CD4-positive, alpha-beta memory T cell (primary cell): ENCODE measurements around the gene C1orf87. TPM values are rescaled to one million over a fixed set of nuclear protein-coding genes. Genes with fewer than 3 reads are reported as not detected.

ENCODE experiments used
- CTCF ChIA-PET: fragments of 350-600 bp; sonication (Branson Sonifier 250); formaldehyde crosslinking; loops from one replicate; lab custom pipeline; 2021; ENCODE audit warnings: inconsistent platforms; ENCODE audit not compliant: partially characterized antibody; lab: Charles Lee
- POLR2A ChIA-PET: fragments of 350-600 bp; sonication (Branson Sonifier 250); formaldehyde crosslinking; loops from one replicate; lab custom pipeline; 2021; ENCODE audit not compliant: partially characterized antibody; lab: Charles Lee
- DNase-seq, 5 donors: peaks; one replicate each; pipeline versions ENCODE4 v3.0.0 to v3.0.0-alpha.2; 2020 to 2022; ENCODE audit warnings: mixed read lengths in 1 of 5
- H3K27ac ChIP-seq: one replicate; pipeline ENCODE4 v1.7.0; 2013; ENCODE audit warnings: low read depth, low read length
- H3K27me3 ChIP-seq: 2 replicates; pipeline ENCODE4 v1.7.0; 2013; ENCODE audit warnings: mild to moderate bottlenecking, low read length, moderate library complexity; ENCODE audit not compliant: insufficient read depth
- H3K36me3 ChIP-seq: 2 replicates; pipeline ENCODE4 v1.7.0; 2013; ENCODE audit warnings: mild to moderate bottlenecking, low read length, moderate library complexity; ENCODE audit not compliant: insufficient read depth
- H3K4me1 ChIP-seq: 2 replicates; pipeline ENCODE4 v1.7.0; 2013; ENCODE audit warnings: mild to moderate bottlenecking, low read length, moderate library complexity; ENCODE audit not compliant: insufficient read depth
- H3K4me3 ChIP-seq, 2 donors: one replicate each; pipeline ENCODE4 v1.7.0; 2013; ENCODE audit warnings: low read length in 2 of 2, mild to moderate bottlenecking in 1 of 2
- H3K9me3 ChIP-seq, 2 donors: one replicate each; pipeline ENCODE4 v1.7.0; 2013; ENCODE audit warnings: low read length in 2 of 2, control low read depth in 1 of 2; ENCODE audit not compliant: control insufficient read depth in 1 of 2
- H3K27ac Mint-ChIP-seq, 7 donors: one replicate each; pipeline ENCODE4 v1.8.0; 2020 to 2021; ENCODE audit warnings: mixed read lengths in 7 of 7, mild to moderate bottlenecking in 6 of 7, inconsistent platforms in 3 of 7, moderate library complexity in 3 of 7
- H3K27me3 Mint-ChIP-seq, 2 donors: one replicate each; pipeline ENCODE4 v1.8.0; 2020 to 2021; ENCODE audit warnings: mixed read lengths in 2 of 2
- H3K36me3 Mint-ChIP-seq, 2 donors: one replicate each; pipeline ENCODE4 v1.8.0; 2020 to 2021; ENCODE audit warnings: mixed read lengths in 2 of 2, inconsistent platforms in 1 of 2, mild to moderate bottlenecking in 1 of 2
- H3K4me1 Mint-ChIP-seq, 4 donors: one replicate each; pipeline ENCODE4 v1.8.0; 2020 to 2021; ENCODE audit warnings: mixed read lengths in 4 of 4, mild to moderate bottlenecking in 1 of 4
- H3K4me3 Mint-ChIP-seq, 8 donors: one replicate each; pipeline ENCODE4 v1.8.0; 2020 to 2021; ENCODE audit warnings: mixed read lengths in 8 of 8, mild to moderate bottlenecking in 7 of 8, moderate library complexity in 6 of 8, inconsistent platforms in 3 of 8
- H3K9me3 Mint-ChIP-seq, 8 donors: one replicate each; pipeline ENCODE4 v1.8.0; 2020 to 2021; ENCODE audit warnings: mixed read lengths in 8 of 8, mild to moderate bottlenecking in 5 of 8, inconsistent platforms in 3 of 8, moderate library complexity in 1 of 8
- intact Hi-C: fragments of 100-400 bp; cut with micrococcal nuclease; formaldehyde crosslinking; loops from one replicate; pipeline ENCODE4 v1.15.1; 2023
- polyA plus RNA-seq, 2 donors: library from polyadenylated mRNA; unstranded; fragments of 300-500 nt; fragmentation: Illumina TruSeq; gene quantifications; one replicate each; pipeline ENCODE4 v1.2.3, GENCODE V29; 2021
- total RNA-seq, 2 experiments: library from RNA; stranded (reverse); gene quantifications; one replicate each; pipeline ENCODE4 v1.2.3, GENCODE V29; 2021

C1orf87 gene
- total and polyA plus RNA-seq, 4 experiments from 2014 or later = not detected

DNA sequence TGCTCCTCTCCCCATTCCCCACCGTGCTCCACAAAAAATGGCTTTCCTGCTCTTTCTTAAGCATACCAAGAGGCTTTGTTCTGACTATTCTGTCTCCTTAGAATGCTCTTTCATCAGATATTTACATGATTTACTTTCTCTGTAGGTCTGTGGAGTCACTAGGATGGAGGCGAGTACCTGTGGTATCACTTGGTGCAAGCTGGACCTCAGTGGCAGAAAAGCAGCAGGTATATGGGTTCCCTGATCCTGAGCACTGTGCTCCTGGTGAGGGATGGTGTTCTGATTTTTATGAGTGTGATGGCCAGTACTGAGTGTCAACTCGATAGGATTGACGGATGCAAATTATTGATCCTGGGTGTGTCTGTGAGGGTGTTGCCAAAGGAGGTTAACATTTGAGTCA, 10.0 kb downstream of the C1orf87 start:
- Mint-ChIP-seq H3K4me1 (no peaks in the 10 kb centered on the region), H3K9me3 (peaks cover 0 to 4% (median 0%) of the 10 kb centered on the region in 8 donors), H3K36me3 (no peaks in the 10 kb centered on the region), H3K27me3 (peaks cover 0 to 3% of the 10 kb centered on the region in 2 donors), H3K27ac (no peak overlapping the region), H3K4me3 (no peak overlapping the region)
- Histone ChIP-seq H3K27me3 (no peaks in the 10 kb centered on the region), H3K4me1 (no peaks in the 10 kb centered on the region), H3K4me3 (no peak overlapping the region), H3K36me3 (no peaks in the 10 kb centered on the region), H3K9me3 (no peaks in the 10 kb centered on the region), H3K27ac (no peak overlapping the region)
- CTCF ChIA-PET = no interaction called here
- POLR2A ChIA-PET = no interaction called here
- DNase-seq = no peak
- intact Hi-C loops = no loop called here

DNA sequence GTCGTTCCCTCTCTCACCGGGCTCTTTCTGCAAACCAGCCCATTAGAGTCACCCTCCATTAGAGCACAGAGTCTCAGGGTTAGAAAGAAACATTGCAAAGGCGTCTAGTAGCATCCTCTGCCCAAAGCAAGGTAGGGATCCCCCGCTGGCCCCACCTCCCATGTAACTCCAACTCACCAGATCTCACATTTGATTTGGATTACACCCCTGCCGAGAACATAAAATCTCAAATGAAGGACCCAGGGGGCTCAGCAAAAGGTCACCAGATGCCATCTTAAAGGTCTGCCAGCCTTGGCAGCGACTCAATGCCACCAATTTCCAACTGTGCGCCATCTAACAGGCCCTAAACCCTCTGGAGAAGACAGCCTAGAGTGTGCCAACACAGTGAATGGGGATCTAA, 14.1 kb downstream of the C1orf87 start:
- H3K27me3 ChIP-seq = no peaks in the 10 kb centered on the region
- H3K4me3 ChIP-seq = no peak overlapping the region
- DNase-seq = no peak
- peaks cover 0 to 4% of the 10 kb centered on the region in 2 donors for H3K27me3 Mint-ChIP-seq
- H3K9me3 Mint-ChIP-seq = peaks cover 0 to 2% (median 0%) of the 10 kb centered on the region in 8 donors
- H3K27ac ChIP-seq = no peak overlapping the region
- H3K36me3 Mint-ChIP-seq = no peaks in the 10 kb centered on the region
- ChIA-PET CTCF (no interaction called here), POLR2A (no interaction called here)
- no peaks in the 10 kb centered on the region for H3K9me3 ChIP-seq
- H3K27ac Mint-ChIP-seq = no peak overlapping the region
- no peak overlapping the region for H3K4me3 Mint-ChIP-seq
- H3K36me3 ChIP-seq = no peaks in the 10 kb centered on the region
- H3K4me1 Mint-ChIP-seq = no peaks in the 10 kb centered on the region
- intact Hi-C loops = no loop called here
- H3K4me1 ChIP-seq = no peaks in the 10 kb centered on the region

DNA sequence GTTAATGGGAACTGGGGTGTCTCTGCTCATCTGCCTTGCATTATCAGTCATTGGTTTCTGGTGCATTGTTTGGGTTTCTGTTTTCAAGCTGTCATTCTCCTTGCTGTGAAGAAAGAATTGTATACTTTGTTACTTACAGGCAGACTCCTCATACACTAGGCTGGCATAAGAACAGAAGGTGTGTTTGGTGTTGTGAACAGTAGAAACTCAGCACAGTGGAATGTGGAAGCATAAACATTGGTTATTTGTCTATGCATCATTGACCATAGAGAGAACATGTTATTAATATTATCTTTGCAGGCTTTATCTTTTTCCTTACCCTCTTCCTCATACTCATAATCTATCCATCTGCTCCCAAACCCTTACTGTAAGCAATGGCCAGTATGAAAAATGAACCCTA, 18.2 kb downstream of the C1orf87 start:
- H3K27ac Mint-ChIP-seq = no peak overlapping the region
- no peaks in the 10 kb centered on the region for H3K36me3 ChIP-seq
- no peak overlapping the region for H3K4me3 ChIP-seq
- H3K9me3 Mint-ChIP-seq = peaks cover 0 to 14% (median 3%) of the 10 kb centered on the region in 8 donors
- H3K27ac ChIP-seq = no peak overlapping the region
- no peaks in the 10 kb centered on the region for H3K4me1 ChIP-seq
- ChIA-PET CTCF (no interaction called here), POLR2A (no interaction called here)
- no peak overlapping the region for H3K4me3 Mint-ChIP-seq
- no peaks in the 10 kb centered on the region for H3K27me3 ChIP-seq
- no peak for DNase-seq
- intact Hi-C loops = no loop called here
- H3K9me3 ChIP-seq = no peaks in the 10 kb centered on the region
- no peaks in the 10 kb centered on the region for H3K4me1 Mint-ChIP-seq
- H3K36me3 Mint-ChIP-seq = no peaks in the 10 kb centered on the region
- H3K27me3 Mint-ChIP-seq = peaks cover 1 to 5% of the 10 kb centered on the region in 2 donors

DNA sequence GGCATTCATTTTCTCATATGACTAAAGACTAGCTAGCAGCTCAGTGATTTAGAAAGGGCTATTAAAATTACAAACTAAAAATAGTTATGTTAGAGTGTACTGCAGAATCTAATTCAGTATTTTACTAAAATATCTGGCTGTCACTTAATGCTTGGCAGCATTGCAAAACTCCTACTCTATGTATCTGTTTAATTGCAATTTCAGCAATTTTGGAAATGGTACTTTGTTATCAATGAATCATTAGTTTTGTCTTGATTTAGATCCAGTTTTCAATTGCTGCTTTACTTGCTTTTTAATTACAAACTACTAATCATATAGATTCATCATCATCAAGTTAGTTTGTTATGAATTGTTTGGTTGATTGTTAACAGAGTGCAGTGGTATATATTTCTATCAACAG, 19.2 kb downstream of the C1orf87 start:
- Histone ChIP-seq H3K36me3 (no peaks in the 10 kb centered on the region), H3K4me3 (no peak overlapping the region), H3K9me3 (no peaks in the 10 kb centered on the region), H3K27ac (no peak overlapping the region), H3K4me1 (no peaks in the 10 kb centered on the region), H3K27me3 (no peaks in the 10 kb centered on the region)
- no peak overlapping the region for H3K4me3 Mint-ChIP-seq
- H3K36me3 Mint-ChIP-seq = no peaks in the 10 kb centered on the region
- no peak overlapping the region for H3K27ac Mint-ChIP-seq
- POLR2A ChIA-PET = no interaction called here
- CTCF ChIA-PET = no interaction called here
- H3K4me1 Mint-ChIP-seq = no peaks in the 10 kb centered on the region
- intact Hi-C loops = no loop called here
- peaks cover 1 to 6% of the 10 kb centered on the region in 2 donors for H3K27me3 Mint-ChIP-seq
- DNase-seq = no peak
- H3K9me3 Mint-ChIP-seq = peaks cover 2 to 20% (median 6%) of the 10 kb centered on the region in 8 donors

DNA sequence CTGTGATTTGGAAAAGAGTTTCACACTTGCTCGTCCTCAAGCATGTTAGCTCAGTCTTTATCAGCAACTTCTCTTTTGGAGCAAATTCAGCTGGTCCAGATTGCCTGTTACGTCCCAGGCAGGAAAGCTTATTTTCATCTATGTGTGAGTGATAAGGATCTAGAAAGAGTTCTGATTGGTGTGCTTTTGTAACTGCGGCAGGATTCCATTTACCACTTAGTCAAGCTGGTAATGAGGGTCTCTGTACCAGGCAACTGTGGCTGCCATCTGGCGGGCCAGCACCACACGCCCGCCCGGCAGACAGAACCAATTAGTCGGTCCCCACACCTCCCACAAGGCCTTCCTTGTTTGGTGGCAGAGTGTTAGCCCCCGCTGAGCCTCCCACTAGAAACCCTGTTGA, 21.0 kb downstream of the C1orf87 start:
- Mint-ChIP-seq H3K4me1 (no peaks in the 10 kb centered on the region), H3K4me3 (no peak overlapping the region), H3K9me3 (peaks cover 4 to 24% (median 9%) of the 10 kb centered on the region in 8 donors), H3K36me3 (no peaks in the 10 kb centered on the region), H3K27ac (no peak overlapping the region), H3K27me3 (peaks cover 1 to 4% of the 10 kb centered on the region in 2 donors)
- Histone ChIP-seq H3K9me3 (no peaks in the 10 kb centered on the region), H3K27me3 (no peaks in the 10 kb centered on the region), H3K4me3 (no peak overlapping the region), H3K27ac (no peak overlapping the region), H3K4me1 (no peaks in the 10 kb centered on the region), H3K36me3 (no peaks in the 10 kb centered on the region)
- POLR2A ChIA-PET = no interaction called here
- no peak for DNase-seq
- CTCF ChIA-PET = no interaction called here
- intact Hi-C loops = no loop called here

DNA sequence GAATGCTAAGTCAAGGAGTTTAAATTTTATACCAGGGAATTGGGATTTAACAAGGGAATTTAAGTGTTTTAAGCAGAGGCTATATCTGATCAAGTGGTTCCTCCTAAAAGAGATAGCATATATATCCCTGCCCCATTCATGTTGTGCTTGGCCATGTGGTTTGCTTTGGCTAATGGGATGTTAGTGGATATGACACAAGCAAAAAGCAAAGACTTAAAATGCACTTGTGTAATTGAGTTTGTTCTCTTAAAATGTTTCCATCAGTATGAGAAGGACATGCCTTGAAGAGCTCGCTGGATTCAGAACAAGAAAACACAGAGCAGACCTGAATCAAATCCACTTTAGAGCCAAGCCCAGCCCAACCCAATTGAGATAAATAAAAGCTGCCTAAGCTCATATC, 22.4 kb downstream of the C1orf87 start:
- Histone ChIP-seq H3K27ac (no peak overlapping the region), H3K27me3 (no peaks in the 10 kb centered on the region), H3K9me3 (no peaks in the 10 kb centered on the region), H3K4me3 (no peak overlapping the region), H3K36me3 (no peaks in the 10 kb centered on the region), H3K4me1 (no peaks in the 10 kb centered on the region)
- POLR2A ChIA-PET = no interaction called here
- no peak for DNase-seq
- Mint-ChIP-seq H3K36me3 (no peaks in the 10 kb centered on the region), H3K27me3 (peaks cover 1 to 4% of the 10 kb centered on the region in 2 donors), H3K4me1 (no peaks in the 10 kb centered on the region), H3K9me3 (peaks cover 4 to 24% (median 9%) of the 10 kb centered on the region in 8 donors), H3K4me3 (no peak overlapping the region), H3K27ac (no peak overlapping the region)
- CTCF ChIA-PET = no interaction called here
- intact Hi-C loops = no loop called here

DNA sequence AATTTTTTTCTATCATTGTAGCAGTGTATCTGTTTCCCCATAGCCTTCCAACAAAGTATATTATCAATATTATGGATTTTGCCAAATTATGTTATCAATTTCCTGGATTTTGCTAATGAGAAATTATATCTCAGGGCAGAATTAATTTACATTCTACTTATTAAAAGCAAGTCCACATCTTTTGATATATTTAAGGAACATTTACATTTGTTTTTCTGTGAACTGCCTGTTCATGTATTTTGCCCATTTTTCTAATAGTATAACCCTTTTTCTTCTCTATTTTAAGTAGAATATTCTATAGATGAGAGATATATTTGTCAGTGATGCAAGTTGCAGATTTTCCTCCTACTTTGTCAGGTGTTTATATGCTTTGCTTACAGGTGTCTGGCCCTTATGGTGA, 24.4 kb downstream of the C1orf87 start:
- ChIA-PET CTCF (no interaction called here), POLR2A (no interaction called here)
- Mint-ChIP-seq H3K4me1 (no peaks in the 10 kb centered on the region), H3K27ac (no peak overlapping the region), H3K36me3 (no peaks in the 10 kb centered on the region), H3K4me3 (no peak overlapping the region), H3K9me3 (peaks cover 4 to 24% (median 9%) of the 10 kb centered on the region in 8 donors), H3K27me3 (peaks cover 1 to 3% of the 10 kb centered on the region in 2 donors)
- H3K36me3 ChIP-seq = no peaks in the 10 kb centered on the region
- intact Hi-C loops = no loop called here
- no peaks in the 10 kb centered on the region for H3K27me3 ChIP-seq
- H3K4me1 ChIP-seq = no peaks in the 10 kb centered on the region
- no peak for DNase-seq
- H3K27ac ChIP-seq = no peak overlapping the region
- H3K9me3 ChIP-seq = no peaks in the 10 kb centered on the region
- H3K4me3 ChIP-seq = no peak overlapping the region

DNA sequence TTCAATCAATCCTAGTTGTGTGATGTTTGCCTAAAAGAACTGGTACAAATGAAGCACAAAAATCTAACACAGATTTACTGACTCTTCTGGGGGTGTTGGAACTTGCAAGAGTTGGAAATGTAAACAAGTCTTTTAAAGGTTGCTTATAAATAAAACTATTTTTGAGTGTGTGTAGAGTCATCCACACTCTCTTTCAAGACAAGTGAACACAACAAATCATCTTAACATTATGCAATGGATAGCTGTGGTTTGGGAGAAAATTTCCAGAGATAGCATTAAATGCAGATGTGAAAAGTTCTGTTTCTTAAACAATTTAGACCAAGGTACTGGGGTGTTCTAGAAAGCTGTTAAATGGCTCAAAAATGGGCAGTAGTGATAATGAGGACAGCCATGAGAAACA, 28.7 kb downstream of the C1orf87 start:
- Mint-ChIP-seq H3K9me3 (peaks cover 3 to 15% (median 6%) of the 10 kb centered on the region in 8 donors), H3K4me1 (no peaks in the 10 kb centered on the region), H3K4me3 (no peak overlapping the region), H3K27me3 (peaks cover 2 to 3% of the 10 kb centered on the region in 2 donors), H3K27ac (no peak overlapping the region), H3K36me3 (no peaks in the 10 kb centered on the region)
- DNase-seq = no peak
- Histone ChIP-seq H3K27ac (no peak overlapping the region), H3K4me1 (no peaks in the 10 kb centered on the region), H3K27me3 (no peaks in the 10 kb centered on the region), H3K9me3 (no peaks in the 10 kb centered on the region), H3K36me3 (no peaks in the 10 kb centered on the region), H3K4me3 (no peak overlapping the region)
- POLR2A ChIA-PET = no interaction called here
- intact Hi-C loops = no loop called here
- CTCF ChIA-PET = no interaction called here
